WI38 (cell line): ENCODE measurements around the gene TOP2A.

Experiments used
- H3K4me3 ChIP-seq: 2 replicates; pipeline ENCODE4 v1.5.1; 2011; ENCODE audit warnings: low read depth, mild to moderate bottlenecking, control low read depth, low read length
- TF ChIP-seq, protein P1 (sequence below): IDR thresholded peaks from 2 replicates; pipeline ENCODE4 v1.5.1; 2012; ENCODE audit warnings: low read depth, mild to moderate bottlenecking, control low read depth, low read length

Gene TOP2A

DNA sequence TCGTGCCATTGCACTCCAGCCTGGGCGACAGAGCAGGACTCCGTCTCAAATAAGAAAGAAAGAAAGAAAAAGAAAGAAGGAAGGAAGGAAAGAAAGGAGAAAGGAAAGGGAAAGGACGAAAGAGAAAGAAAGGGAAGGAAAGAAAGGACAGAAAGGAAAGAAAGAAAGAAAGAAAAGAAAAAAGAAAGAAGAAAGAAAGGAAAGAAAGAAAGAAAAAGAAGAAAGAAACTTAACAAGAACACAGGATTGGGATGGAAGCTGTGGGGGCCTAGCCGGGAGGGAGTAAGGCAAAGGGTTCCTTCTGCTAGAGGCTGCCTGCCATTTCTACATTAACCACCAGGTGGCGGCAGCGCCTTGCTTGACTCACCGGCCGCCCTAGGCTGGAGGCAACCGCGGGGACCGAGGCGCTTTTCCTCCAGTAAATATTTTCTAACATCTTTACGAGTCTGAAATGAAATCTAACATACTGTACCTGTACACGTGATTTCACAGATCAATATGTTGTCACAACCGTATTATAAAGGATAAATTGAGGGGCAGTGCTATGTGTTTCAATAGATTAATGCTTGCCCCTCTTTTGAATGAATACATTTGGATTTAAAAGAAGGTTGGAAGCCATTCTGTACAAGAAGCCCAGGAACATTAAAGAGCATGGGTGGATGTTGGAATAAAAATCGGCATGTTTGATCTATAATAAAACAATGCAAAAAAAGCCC is 59.2 kb downstream of the TOP2A start:
- peak overlapping the region; percentile 27 for H3K4me3 ChIP-seq
- TF ChIP-seq, protein P1, sequence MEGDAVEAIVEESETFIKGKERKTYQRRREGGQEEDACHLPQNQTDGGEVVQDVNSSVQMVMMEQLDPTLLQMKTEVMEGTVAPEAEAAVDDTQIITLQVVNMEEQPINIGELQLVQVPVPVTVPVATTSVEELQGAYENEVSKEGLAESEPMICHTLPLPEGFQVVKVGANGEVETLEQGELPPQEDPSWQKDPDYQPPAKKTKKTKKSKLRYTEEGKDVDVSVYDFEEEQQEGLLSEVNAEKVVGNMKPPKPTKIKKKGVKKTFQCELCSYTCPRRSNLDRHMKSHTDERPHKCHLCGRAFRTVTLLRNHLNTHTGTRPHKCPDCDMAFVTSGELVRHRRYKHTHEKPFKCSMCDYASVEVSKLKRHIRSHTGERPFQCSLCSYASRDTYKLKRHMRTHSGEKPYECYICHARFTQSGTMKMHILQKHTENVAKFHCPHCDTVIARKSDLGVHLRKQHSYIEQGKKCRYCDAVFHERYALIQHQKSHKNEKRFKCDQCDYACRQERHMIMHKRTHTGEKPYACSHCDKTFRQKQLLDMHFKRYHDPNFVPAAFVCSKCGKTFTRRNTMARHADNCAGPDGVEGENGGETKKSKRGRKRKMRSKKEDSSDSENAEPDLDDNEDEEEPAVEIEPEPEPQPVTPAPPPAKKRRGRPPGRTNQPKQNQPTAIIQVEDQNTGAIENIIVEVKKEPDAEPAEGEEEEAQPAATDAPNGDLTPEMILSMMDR = peak; percentile 82

DNA sequence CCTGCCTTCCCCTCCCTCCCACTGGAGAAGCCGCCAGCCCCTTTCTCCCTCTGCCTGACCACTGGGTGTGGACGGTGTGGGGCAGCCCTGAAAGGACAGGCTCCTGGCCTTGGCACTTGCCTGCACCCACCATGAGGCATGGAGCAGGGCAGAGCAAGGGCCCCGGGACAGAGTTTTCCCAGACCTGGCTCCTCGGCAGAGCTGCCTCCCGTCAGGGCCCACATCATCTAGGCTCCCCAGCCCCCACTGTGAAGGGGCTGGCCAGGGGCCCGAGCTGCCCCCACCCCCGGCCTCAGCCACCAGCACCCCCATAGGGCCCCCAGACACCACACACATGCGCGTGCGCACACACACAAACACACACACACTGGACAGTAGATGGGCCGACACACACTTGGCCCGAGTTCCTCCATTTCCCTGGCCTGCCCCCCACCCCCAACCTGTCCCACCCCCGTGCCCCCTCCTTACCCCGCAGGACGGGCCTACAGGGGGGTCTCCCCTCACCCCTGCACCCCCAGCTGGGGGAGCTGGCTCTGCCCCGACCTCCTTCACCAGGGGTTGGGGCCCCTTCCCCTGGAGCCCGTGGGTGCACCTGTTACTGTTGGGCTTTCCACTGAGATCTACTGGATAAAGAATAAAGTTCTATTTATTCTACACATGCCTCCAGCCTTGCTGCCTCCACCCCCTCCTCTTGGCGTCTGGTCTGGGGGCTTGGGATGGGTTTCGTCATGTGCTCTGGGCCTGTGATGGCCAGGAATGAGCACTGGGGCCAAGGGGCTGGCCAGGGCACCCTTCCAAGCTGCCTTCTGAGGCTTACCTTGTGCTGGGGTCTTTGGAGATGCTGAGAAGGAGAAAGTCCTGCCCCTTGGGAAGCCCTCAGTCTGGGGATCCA is 60.5 kb downstream of the TOP2A start:
- no peak overlapping the region for H3K4me3 ChIP-seq
- TF ChIP-seq, protein P1 = no peak

DNA sequence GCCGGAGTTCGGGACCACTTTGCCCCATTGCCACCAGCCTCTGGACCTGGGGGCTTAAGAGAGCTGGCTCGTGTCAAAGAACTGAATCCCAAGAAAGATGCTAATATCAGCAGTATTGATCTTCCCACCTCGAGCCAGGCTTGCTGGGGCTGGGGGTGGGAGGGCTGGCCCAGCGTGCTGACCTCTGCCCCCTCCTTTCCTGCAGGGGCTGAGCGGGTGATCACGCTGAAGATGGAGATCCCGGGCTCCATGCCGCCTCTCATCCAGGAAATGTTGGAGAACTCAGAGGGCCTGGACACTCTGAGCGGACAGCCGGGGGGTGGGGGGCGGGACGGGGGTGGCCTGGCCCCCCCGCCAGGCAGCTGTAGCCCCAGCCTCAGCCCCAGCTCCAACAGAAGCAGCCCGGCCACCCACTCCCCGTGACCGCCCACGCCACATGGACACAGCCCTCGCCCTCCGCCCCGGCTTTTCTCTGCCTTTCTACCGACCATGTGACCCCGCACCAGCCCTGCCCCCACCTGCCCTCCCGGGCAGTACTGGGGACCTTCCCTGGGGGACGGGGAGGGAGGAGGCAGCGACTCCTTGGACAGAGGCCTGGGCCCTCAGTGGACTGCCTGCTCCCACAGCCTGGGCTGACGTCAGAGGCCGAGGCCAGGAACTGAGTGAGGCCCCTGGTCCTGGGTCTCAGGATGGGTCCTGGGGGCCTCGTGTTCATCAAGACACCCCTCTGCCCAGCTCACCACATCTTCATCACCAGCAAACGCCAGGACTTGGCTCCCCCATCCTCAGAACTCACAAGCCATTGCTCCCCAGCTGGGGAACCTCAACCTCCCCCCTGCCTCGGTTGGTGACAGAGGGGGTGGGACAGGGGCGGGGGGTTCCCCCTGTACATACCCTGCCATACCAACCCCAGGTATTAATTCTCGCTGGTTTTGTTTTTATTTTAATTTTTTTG is 61.6 kb downstream of the TOP2A start:
- H3K4me3 ChIP-seq = no peak overlapping the region
- TF ChIP-seq, protein P1 = no peak

DNA sequence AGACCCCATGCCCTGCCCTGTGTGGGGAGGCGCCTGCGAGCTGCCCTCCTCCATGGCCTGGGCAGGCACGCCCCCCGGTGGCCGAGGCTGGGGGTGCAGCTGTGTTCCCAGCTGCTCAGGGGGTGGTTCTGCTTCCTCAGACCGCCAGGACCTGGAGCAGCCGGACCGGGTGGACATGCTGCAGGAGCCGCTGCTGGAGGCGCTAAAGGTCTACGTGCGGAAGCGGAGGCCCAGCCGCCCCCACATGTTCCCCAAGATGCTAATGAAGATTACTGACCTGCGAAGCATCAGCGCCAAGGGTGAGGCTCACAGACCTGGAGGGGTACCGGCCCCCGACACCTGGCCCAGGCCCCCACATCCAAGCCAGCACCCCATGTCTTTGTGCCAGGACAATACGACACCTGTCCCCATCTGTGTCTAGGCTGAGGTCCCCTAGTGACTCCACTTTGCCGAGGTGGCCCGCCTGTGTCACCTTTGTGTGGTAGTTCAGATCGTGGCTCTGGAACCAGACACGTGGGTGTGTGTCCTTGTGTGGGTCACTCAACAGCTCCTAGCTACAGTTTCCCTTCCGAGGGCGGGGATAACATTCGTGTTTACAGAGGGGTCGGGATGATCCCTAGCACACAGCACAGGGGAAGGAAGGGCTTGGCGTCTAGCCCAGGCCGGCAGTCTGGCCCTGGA is 62.4 kb downstream of the TOP2A start:
- TF ChIP-seq, protein P1 = peak; percentile 89
- no peak overlapping the region for H3K4me3 ChIP-seq

DNA sequence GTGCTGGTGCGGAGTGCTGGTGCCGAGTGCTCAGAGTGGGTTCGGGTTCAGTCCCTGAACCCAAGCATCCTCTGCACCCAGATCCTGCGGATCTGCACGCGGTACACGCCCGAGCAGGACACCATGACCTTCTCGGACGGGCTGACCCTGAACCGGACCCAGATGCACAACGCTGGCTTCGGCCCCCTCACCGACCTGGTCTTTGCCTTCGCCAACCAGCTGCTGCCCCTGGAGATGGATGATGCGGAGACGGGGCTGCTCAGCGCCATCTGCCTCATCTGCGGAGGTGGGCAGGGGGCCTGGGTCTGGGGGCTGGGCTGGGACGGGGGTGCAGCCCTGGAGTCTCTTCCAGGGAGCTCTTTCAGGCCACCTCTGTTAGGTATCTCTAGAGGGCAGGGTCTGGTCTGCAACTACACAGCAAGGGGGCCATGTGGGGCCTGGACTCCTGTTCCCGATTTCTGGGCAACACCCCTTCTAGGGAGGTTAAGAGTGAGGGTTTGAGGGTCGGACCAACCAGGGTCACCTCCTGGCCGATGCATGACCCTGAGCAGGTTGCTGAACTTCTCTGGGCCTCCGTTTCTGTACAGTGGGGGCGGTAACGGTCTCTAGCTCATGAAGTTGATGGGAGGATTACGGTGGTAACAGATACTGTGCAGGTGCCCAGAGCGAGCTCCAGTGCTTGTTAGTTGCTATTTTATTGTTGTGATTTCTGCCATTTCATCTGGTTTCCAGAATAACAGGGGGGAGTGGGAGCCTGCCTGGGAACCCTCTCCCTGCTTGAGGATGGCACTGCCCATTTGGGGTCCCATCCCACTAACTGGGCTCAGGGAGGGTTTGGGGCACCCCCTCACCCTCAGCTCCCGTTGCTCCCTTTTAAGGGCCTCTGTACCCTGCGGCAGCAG is 63.2 kb downstream of the TOP2A start:
- TF ChIP-seq, protein P1 = no peak
- no peak overlapping the region for H3K4me3 ChIP-seq
